H1 (cell line): ENCODE results near the gene RAB44. TPM values are rescaled to one million over a fixed set of nuclear protein-coding genes. Genes with fewer than 3 reads are reported as not detected.

Experiments used
- BCL11A ChIP-seq, 2 experiments: IDR thresholded peaks; one replicate each; pipeline ENCODE4 v1.6.1; 2011; ENCODE audit warnings: low read depth in 2 of 2, low read length in 2 of 2, mild to moderate bottlenecking in 2 of 2
- POLR2AphosphoS5 ChIP-seq: IDR thresholded peaks from 2 replicates; pipeline ENCODE4 v1.6.1; 2011; ENCODE audit warnings: low read depth, low read length
- SUZ12 ChIP-seq: fragments of 200-600 bp; sonication (generic); IDR thresholded peaks from 2 replicates; pipeline ENCODE4 v1.6.1; 2012; ENCODE audit warnings: mild to moderate bottlenecking, inconsistent platforms, low read length, moderate library complexity, mixed read lengths
- YY1 ChIP-seq: IDR thresholded peaks from 2 replicates; pipeline ENCODE4 v1.6.1; 2011; ENCODE audit warnings: low read depth, mild to moderate bottlenecking, low read length
- polyA plus RNA-seq, 7 experiments: library from polyadenylated mRNA; depleted of rRNA in 3 of 7; stranded (reverse) in 5 of 7; unstranded in 2 of 7; fragments of >200 nt in 5 of 7; fragments of 200-250 nt in 2 of 7; gene quantifications; 1 replicate in 5 of 7; 2 replicates in 1 of 7; 4 replicates in 1 of 7; pipeline versions ENCODE4 v1.2.1 to v1.2.3, GENCODE V29; 2011 to 2013; ENCODE audit warnings: missing spikeins in 2 of 7, mixed read lengths in 2 of 7
- total RNA-seq: library from RNA; stranded (reverse); fragmentation: NEBNext Ultra II Directional; extraction: Animal tissue kit (Norgen Biotek cat#: 25700); gene quantifications from 2 replicates; pipeline ENCODE4 v1.2.1, GENCODE V29; 2021

RAB44 gene
- total and polyA plus RNA-seq, 2 of the 8 experiments (the other 6 are each of a cell fraction or from before 2014, with no cell fraction given): 0.02 TPM; not detected in 1

DNA sequence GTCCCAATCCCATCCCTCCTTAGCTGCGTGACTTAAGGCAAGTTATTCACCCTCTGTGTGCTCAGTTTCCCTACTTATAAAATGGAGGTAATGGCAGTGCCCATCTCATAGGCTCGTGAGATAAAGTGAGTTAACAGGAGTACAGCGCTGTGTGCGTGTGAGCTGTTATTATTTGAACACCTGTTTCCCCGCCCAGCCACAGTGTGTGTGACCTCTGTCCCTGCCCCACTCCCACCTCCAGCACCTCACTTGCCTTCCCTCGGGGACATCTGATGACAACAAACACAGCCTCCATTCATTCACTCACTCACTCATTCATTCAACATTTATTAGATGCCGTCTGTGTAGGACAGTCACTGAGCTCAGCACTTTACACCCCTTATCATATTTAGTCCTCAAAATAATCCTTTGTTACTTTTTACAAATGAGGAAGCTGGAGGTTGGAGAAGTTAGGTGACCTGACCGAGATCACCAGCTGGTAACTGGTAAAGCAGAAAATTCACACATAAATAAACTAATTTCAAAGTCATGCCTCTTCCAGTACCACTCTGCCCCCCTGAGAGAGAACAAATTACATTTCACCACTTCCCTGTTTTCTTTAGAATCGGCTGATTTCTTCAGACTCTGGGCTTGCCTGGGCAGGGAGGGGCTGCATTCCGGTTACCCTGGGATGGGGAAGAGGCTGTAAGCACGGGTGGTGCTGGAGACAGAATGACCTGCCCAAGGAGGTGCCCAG, 83.0 kb downstream of the RAB44 start (continued):
- no peak for TF ChIP-seq POLR2AphosphoS5
- no peak for TF ChIP-seq YY1
- TF ChIP-seq SUZ12: no peak
- no peak for TF ChIP-seq BCL11A (IDR thresholded peaks at IDR 0.05; ENCODE audit: low read depth in 2 of 2, low read length in 2 of 2)
